Activated effector memory CD4-positive, alpha-beta T cell treated with Interleukin-2 at 50 U/mL for 16 hours (primary cell): ENCODE results near the gene HSPB8.

Experiments used
- DNase-seq: peaks from one replicate; pipeline ENCODE4 v3.0.0-alpha.2; 2020

Gene HSPB8

GRCh38 chr12:119178544-119179334 is at the start of gene HSPB8:
HSPB8 (plus strand) TSS chr12:119178931; CDS start chr12:119179313, 382 bp downstream.
- DNase-seq, result no peak

GRCh38 chr12:119129827-119130434 is 48.8 kb upstream of the HSPB8 start:
- DNase-seq, result no peak

GRCh38 chr12:119130523-119130922 is 48.2 kb upstream of the HSPB8 start:
- DNase-seq, result no peak

- no peak for DNase-seq
These were observed 44.3 kb upstream of the HSPB8 start for GRCh38 chr12:119134284-119135072.

- no peak for DNase-seq
These were observed 41.8 kb upstream of the HSPB8 start for GRCh38 chr12:119136811-119137410.

- no peak for DNase-seq
These were observed 39.3 kb upstream of the HSPB8 start for GRCh38 chr12:119139448-119139847.

- no peak for DNase-seq
These were observed 33.4 kb upstream of the HSPB8 start for GRCh38 chr12:119145367-119145766.

- no peak for DNase-seq
These were observed 30.8 kb upstream of the HSPB8 start for GRCh38 chr12:119147847-119148448.

- no peak for DNase-seq
These were observed 29.5 kb upstream of the HSPB8 start for GRCh38 chr12:119149270-119149669.

GRCh38 chr12:119151445-119152026 is 27.2 kb upstream of the HSPB8 start:
- DNase-seq, result no peak

- DNase-seq, result no peak
These were observed 25.0 kb upstream of the HSPB8 start for GRCh38 chr12:119153477-119154434.

GRCh38 chr12:119154435-119154818 is 24.3 kb upstream of the HSPB8 start:
- DNase-seq, result no peak

GRCh38 chr12:119156401-119157044 is 22.2 kb upstream of the HSPB8 start:
- no peak for DNase-seq

GRCh38 chr12:119157528-119157927 is 21.2 kb upstream of the HSPB8 start:
- no peak for DNase-seq

GRCh38 chr12:119157978-119158377 is 20.8 kb upstream of the HSPB8 start:
- no peak for DNase-seq

GRCh38 chr12:119158402-119158801 is 20.3 kb upstream of the HSPB8 start:
- DNase-seq, result no peak

GRCh38 chr12:119159844-119160243 is 18.9 kb upstream of the HSPB8 start:
- no peak for DNase-seq

- DNase-seq, result no peak
These were observed 10.8 kb upstream of the HSPB8 start for GRCh38 chr12:119167902-119168301.

GRCh38 chr12:119168721-119169120 is 10.0 kb upstream of the HSPB8 start:
- DNase-seq, result no peak

- DNase-seq, result no peak
These were observed 9.6 kb upstream of the HSPB8 start for GRCh38 chr12:119169150-119169549.

- no peak for DNase-seq
These were observed 7.4 kb upstream of the HSPB8 start for GRCh38 chr12:119171291-119171690.
